T-helper 2 cell treated with Interferon-gamma antibody and Interleukin-4, amounts not matched to agents 100 ng/mL and 5 ng/mL, for 36 hours (primary cell): ENCODE measurements around the gene MEF2A. TPM values are rescaled to one million over a fixed set of nuclear protein-coding genes. Genes with fewer than 3 reads are reported as not detected.
"Not testable (repeated sequence)": the region's sequence is repeated elsewhere in the genome, so short reads cannot be mapped to it uniquely, and the experiment has no call there.

Experiments used
- intact Hi-C: fragments of 100-400 bp; cut with micrococcal nuclease; formaldehyde crosslinking; loops from one replicate; pipeline ENCODE4 v1.15.1; 2023
- total RNA-seq: library from RNA; stranded (reverse); gene quantifications from 2 replicates; pipeline ENCODE4 v1.2.3, GENCODE V29; 2022

The MEF2A gene
- total RNA-seq, 1 donor from 2014 or later: 28.9 TPM

GRCh38 chr15:99644913-99645542 lies 79.2 kb downstream of the MEF2A start:
- intact Hi-C loops: no loop called here

- intact Hi-C loops: no loop called here
Observed at GRCh38 chr15:99645543-99645935, 79.8 kb downstream of the MEF2A start.

GRCh38 chr15:99645951-99646350 lies 80.2 kb downstream of the MEF2A start:
- intact Hi-C loops: no loop called here

GRCh38 chr15:99651023-99651807 lies 85.4 kb downstream of the MEF2A start:
- intact Hi-C loops: no loop called here

- intact Hi-C loops: no loop called here
Observed at GRCh38 chr15:99656205-99656604, 90.4 kb downstream of the MEF2A start.

- intact Hi-C loops: no loop called here
Observed at GRCh38 chr15:99657996-99658395, 92.2 kb downstream of the MEF2A start.

DNA sequence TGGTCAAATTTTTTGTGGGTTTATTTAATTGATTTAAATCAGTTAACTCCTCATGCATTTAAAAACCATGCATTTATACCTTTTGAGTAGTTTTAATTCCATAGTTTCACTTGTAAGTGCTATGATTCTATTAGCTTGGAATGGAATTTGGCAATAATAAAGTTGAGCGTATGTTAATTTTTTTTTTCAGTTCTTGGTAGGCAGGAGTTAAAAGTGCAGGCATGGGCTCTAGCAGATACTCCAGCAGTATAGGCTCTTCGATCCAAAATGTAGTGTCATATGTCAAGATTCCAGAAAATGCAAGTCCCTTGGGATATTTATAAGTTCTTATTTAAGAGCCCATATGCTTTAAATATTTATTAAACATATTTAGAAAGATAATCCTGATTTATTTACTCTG lies 97.1 kb downstream of the MEF2A start:
- intact Hi-C loops: no loop called here

DNA sequence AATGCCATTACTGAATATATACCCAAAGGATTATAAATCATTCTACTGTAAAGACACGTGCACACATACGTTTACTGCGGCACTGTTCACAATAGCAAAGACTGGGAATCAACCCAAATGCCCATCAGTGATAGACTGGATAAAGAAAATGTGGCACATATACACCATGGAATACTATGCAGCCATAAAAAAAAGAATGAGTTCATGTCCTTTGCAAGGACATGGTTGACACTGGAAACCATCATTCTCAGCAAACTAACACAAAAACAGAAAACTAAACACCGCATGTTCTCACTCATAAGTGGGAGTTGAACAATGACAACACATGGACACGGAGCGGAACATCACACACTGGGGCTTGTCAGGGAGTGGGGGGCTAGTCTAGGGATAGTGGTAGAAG lies 100.3 kb downstream of the MEF2A start:
- intact Hi-C loops: not testable (repeated sequence)

DNA sequence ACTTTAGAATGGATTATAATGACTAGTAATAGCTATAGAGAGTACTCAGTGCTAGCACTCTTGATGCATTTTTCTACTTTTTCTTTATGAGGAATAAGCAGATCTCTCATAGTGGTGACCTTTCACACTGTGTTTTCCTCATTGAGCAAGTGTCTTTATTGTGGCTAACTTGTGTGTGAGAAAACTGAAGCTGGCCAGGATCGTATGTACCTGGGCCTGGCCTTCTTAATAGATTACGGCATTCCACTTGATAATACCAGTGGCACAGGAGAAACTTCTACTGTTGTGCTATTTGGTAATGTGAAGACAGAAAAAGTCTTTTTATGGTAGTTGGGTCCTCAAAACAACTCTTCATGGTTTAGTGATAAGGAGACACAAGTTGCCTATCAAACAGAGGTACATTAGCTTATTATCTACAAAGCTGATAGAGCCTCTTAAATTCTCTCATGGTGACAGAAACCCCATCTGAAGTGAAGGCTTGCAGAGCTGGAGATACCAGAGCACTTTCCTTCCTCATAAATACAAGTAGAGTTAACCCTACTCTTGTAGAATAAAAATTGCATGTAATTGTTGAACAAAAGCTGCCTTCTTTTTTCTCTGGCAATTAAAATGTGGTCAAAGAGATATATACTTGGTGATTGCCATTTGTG lies 102.9 kb downstream of the MEF2A start:
- intact Hi-C loops: no loop called here

GRCh38 chr15:99669250-99669649 lies 103.5 kb downstream of the MEF2A start:
- intact Hi-C loops: no loop called here

DNA sequence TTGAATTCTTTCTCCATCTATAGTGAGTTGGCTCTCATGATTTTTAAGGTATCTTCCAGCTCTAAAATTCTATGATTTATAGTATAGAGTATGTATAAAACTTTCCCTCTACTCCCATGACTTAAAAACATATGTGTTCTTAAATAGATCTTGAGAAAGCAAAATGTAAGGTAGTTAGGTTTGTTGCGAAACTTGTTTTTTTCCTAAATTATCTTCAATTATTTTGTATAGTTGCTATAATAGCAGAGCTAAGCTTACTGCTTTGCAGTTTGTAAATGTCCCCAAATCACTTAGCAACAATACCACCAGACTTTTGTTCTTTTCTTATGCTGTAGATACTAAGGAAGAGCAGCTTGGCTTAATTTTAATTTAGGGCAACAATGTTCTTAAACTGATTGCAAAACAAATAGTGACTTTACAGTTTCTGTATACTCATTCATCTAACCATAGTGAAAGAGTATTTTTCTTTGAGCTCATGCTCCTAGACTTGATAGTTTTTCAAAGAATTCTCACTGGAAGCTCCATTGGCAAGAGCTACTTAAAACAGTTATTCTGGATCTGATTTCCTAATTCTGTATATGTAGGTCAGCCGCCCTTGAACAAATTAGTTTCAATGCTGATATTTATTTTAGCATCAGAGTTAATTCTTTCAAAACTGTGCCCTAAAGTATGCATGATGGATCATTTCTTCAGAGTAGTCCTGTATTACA lies 106.3 kb downstream of the MEF2A start:
- intact Hi-C loops: no loop called here

DNA sequence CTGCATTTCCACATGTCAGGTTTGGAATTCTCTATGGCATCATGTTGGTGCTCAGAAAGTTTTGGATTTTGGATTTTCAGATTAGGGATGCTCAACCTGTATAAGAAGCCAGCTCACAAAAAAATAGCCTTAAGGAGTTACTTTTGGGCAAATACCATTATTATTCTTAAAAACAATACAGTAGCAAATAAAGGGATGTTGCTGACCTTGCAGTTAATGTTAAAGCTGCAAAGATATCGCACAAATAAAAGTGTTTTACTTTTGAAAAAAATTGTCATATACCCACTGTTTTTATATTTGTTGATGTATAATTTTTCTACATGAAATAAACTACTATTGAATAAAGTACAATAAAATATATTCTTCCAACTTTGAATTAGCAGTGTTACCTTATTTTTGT lies 107.3 kb downstream of the MEF2A start:
- intact Hi-C loops: no loop called here

DNA sequence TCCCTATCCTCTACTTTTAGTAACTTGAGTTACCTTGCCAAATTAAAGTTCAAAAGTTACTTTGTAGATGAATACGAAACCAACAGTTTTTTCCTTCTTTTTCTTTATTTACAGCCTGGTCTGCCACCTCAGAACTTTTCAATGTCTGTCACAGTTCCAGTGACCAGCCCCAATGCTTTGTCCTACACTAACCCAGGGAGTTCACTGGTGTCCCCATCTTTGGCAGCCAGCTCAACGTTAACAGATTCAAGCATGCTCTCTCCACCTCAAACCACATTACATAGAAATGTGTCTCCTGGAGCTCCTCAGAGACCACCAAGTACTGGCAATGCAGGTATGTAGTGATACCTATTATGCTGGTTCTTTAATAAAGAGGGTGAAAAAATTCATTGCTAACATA lies 108.5 kb downstream of the MEF2A start:
- intact Hi-C loops: no loop called here

DNA sequence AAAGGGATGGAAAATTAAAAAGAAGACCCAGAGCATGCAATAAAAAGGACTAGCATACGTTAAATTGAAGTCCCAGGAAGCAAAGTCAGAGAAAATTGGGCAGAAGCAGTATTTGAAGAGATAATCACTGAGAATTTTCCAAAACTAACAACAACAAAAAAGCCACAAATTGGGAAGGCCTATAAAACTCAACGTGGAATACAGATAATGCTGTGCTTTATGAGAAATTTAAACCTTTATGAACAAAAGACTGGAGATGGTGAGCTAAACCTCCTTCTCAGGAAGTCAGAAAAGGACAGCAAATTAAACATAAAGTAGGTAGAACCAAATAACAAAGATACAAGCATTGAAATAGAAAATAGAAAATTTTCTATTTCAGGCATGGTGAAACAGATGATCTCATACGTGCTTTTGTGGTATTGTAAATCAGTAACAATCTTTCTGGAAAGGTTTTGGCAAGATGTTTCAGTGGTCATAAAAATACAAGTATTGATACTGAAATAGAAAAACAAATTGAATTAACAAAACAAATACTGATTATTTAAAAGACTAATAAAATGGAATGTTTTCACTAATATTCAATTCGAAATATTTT lies 111.9 kb downstream of the MEF2A start:
- intact Hi-C loops: no loop called here

- intact Hi-C loops: loop anchor here (5.0 kb wide), 1 partner anchor 113 kb away; the partner anchor contains the start of gene MEF2A
Observed at GRCh38 chr15:99680276-99680675, 114.5 kb downstream of the MEF2A start.

GRCh38 chr15:99681990-99682389 lies 116.2 kb downstream of the MEF2A start:
- intact Hi-C loops: loop anchor here (5.0 kb wide), 1 partner anchor 115 kb away; the partner anchor contains the start of gene MEF2A

DNA sequence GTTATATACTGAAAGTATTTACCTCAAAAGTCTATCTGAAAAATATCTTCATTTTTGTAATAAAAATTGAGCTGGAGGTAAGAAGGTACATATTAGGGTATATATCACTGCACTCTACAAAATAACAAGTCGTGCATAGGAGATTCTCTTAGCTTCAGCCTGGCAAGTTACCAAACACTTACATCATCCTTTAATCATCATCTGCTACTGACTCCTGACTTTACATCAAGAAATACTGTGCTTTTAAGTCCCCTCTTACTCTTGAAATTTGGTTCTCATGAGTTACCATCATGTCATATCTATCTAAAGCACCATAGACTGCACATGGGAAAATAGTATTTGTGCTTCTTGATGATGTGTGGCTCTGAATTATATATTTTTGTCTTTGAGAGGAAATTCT lies 116.7 kb downstream of the MEF2A start:
- intact Hi-C loops: loop anchor here (5.0 kb wide), 1 partner anchor 115 kb away; the partner anchor contains the start of gene MEF2A

- intact Hi-C loops: loop anchor here (5.0 kb wide), 1 partner anchor 116 kb away; the partner anchor contains the start of gene MEF2A
Observed at GRCh38 chr15:99683000-99683670, 117.4 kb downstream of the MEF2A start.

DNA sequence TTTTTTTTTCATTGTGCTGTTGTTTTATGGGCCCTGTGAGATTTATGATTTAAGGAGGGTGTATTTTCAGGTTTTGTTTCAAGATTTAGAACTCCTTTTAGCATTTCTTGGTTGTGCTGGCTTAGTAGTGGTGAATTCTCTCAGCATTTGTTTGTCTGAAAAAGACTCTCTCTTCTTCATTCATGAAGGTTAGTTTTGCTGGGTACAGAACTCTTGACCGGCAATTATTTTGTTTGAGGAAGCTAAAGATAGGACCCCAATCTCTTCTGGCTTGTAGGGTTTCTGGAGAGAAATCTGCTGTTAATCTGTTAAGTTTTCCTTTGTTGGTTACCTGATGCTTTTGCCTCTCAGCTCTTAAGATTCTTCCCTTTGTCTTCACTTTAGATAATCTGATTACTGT lies 120.5 kb downstream of the MEF2A start:
- intact Hi-C loops: no loop called here

DNA sequence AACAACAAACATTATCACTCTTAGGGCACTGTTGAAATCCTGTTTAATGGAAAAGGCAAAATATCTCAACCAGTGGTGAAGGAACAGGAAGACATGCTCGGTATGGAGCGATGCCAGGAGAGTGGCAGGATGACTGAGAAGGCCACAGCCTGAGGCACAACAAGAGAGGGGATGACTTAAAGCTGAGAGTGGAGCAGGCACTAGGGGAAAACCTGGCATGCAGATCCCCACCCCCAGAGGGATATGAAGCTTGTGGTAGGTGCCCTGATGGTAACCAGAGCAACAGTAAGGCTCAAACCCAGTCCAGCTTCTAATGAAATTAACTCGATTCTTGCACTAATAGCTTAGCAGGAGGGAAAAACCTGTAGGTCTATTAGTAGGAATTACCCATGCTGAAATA lies 127.0 kb downstream of the MEF2A start:
- intact Hi-C loops: no loop called here

GRCh38 chr15:99696096-99696495 lies 130.3 kb downstream of the MEF2A start:
- intact Hi-C loops: no loop called here
